Chondrocyte (in vitro differentiated cells): ENCODE measurements around the gene DNAJB6. TPM values are rescaled to one million over a fixed set of nuclear protein-coding genes. Genes with fewer than 3 reads are reported as not detected.

Experiments
- DNase-seq: peaks from one replicate; pipeline ENCODE4 v3.0.0; 2021; ENCODE audit warnings: mixed read lengths, low spot score
- H3K27ac Mint-ChIP-seq: one replicate; pipeline ENCODE4 v1.8.0; 2021; ENCODE audit warnings: mild to moderate bottlenecking, moderate library complexity, mixed read lengths; ENCODE audit not compliant: unreplicated experiment
- H3K27me3 Mint-ChIP-seq: 2 replicates; pipeline ENCODE4 v1.8.0; 2021; ENCODE audit warnings: low read depth, mixed read lengths
- H3K36me3 Mint-ChIP-seq: 2 replicates; pipeline ENCODE4 v1.8.0; 2021; ENCODE audit warnings: low read depth, mixed read lengths
- H3K4me1 Mint-ChIP-seq: 2 replicates; pipeline ENCODE4 v1.8.0; 2021; ENCODE audit warnings: low read depth, mild to moderate bottlenecking, mixed read lengths
- H3K4me3 Mint-ChIP-seq: one replicate; pipeline ENCODE4 v1.8.0; 2021; ENCODE audit warnings: mild to moderate bottlenecking, moderate library complexity, mixed read lengths; ENCODE audit not compliant: unreplicated experiment
- H3K9me3 Mint-ChIP-seq: 2 replicates; pipeline ENCODE4 v1.8.0; 2021; ENCODE audit warnings: low read depth, mixed read lengths
- total RNA-seq: library from RNA; stranded (reverse); gene quantifications from 3 replicates; pipeline ENCODE4 v1.2.1, GENCODE V29; 2021
- TF ChIP-seq, protein P1 (sequence below): fragments of 200-600 bp; sonication (generic); IDR thresholded peaks from 2 replicates; pipeline ENCODE4 v1.5.0; 2021; ENCODE audit warnings: antibody characterized with exemption, mild to moderate bottlenecking, moderate library complexity

The DNAJB6 gene
- total RNA-seq, 1 donor from 2014 or later = 108 TPM

DNA sequence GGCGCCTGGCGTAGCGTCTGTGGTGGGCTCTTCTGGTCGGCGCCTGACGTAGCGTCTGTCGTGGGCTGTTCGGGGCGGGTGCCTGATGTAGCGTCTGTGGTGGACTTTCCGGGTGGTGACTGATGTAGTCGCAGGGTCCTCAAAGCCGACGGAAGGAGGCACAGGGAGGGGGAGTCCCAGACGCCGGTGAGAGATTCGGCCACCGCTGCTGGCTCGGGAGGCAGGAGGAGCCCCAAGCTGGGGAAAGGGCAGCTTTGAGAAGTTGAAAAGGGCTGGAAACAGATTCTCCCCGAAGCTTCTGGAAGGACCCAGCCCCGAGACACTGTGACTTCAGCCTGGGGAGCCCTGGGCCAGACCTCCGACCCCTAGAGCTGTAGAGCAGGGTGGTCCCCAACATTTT is 105.7 kb downstream of the DNAJB6 start:
- Mint-ChIP-seq H3K27ac (no peak overlapping the region), H3K27me3 (peaks cover 1% of the 10 kb centered on the region), H3K9me3 (no peaks in the 10 kb centered on the region), H3K4me1 (no peaks in the 10 kb centered on the region), H3K36me3 (no peaks in the 10 kb centered on the region), H3K4me3 (no peak overlapping the region)
- DNase-seq = peak; percentile 71
- TF ChIP-seq, protein P1, sequence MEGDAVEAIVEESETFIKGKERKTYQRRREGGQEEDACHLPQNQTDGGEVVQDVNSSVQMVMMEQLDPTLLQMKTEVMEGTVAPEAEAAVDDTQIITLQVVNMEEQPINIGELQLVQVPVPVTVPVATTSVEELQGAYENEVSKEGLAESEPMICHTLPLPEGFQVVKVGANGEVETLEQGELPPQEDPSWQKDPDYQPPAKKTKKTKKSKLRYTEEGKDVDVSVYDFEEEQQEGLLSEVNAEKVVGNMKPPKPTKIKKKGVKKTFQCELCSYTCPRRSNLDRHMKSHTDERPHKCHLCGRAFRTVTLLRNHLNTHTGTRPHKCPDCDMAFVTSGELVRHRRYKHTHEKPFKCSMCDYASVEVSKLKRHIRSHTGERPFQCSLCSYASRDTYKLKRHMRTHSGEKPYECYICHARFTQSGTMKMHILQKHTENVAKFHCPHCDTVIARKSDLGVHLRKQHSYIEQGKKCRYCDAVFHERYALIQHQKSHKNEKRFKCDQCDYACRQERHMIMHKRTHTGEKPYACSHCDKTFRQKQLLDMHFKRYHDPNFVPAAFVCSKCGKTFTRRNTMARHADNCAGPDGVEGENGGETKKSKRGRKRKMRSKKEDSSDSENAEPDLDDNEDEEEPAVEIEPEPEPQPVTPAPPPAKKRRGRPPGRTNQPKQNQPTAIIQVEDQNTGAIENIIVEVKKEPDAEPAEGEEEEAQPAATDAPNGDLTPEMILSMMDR = no peak

DNA sequence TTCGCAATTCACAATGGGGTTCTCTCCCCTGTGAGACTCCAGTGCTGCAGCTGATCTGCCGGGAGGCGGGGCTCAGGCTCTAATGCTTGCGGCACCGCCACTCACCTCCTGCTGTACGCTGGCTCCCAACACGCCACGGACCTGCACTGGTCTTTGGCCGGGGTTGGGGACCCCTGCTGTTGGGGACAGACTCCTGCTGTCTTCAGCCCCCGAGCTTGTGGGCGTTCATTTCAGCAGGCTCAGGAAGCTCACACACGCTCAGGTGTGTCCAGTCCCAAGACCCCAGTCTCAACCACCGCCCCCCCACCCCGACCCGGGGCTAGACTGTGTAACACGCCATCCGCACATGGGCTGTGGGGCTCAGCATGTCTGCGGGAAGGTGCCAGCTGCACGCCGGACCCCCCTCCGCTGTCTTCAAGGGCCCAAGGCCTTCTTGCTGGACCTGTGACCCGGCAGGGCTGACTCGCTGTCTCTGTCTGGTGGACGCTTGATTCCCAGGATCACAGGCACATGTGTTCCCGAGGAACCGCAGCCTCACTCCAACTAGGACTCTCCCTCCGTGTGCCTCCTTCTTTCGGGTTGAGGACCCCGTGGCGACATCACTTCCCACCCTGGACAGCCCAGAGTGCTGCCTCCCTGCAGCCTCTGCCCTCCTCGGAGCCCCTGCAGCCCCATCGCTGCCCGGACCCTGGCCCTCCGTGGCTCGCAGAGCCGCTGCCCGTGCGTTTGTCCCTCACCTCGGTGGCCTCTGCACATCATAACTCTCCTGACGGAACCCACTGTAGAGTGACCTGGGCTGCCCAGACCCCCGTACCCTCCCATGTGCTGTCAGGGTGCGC is 106.4 kb downstream of the DNAJB6 start:
- TF ChIP-seq, protein P1 = no peak
- Mint-ChIP-seq H3K27ac (no peak overlapping the region), H3K27me3 (peaks cover 1% of the 10 kb centered on the region), H3K36me3 (no peaks in the 10 kb centered on the region), H3K4me1 (no peaks in the 10 kb centered on the region), H3K9me3 (no peaks in the 10 kb centered on the region), H3K4me3 (no peak overlapping the region)
- peak; percentile 93 for DNase-seq

DNA sequence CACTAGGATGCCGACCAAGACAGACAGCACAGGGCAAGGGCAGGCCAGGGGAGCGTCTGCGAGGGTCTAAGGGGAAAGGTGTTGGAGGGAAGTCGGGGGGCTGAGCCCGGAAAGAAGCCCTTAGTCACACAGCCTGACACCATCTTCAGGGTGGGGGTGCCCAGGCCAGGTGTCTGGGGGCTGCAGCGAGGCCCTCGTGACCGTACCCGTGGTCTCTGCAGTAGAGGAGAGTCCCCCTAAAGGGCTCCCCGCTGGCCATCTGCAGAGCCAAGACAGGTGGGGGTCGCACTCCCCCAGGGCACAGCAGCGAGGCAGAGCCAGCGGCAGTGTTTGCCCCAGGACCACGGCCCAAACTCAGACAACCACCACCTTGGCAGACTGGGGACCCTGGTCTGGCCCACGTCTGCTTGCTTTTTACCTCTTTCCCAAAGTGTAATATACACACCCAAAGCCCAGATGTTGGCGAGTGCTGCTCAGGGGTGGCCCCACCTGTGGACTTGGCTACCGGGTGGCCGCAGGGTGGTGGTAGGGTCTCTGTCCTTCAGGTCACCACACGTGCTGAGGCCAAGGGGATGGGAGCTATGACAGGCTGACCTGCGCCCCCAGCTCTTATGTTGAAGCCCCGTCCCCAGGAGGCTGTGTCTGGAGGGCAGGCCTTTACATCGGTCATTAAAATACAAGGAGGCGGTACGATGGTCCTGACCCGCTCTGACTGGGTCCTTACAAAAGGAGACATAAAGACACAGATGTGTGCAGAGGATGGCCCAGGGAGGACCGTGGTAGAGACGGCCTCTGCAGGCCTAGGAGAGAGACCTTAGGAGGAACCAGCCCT is 107.4 kb downstream of the DNAJB6 start:
- H3K4me1 Mint-ChIP-seq = no peaks in the 10 kb centered on the region
- peaks cover 1% of the 10 kb centered on the region for H3K27me3 Mint-ChIP-seq
- H3K27ac Mint-ChIP-seq = no peak overlapping the region
- DNase-seq = peak; percentile 81
- TF ChIP-seq, protein P1 = no peak
- no peaks in the 10 kb centered on the region for H3K9me3 Mint-ChIP-seq
- H3K36me3 Mint-ChIP-seq = no peaks in the 10 kb centered on the region
- no peak overlapping the region for H3K4me3 Mint-ChIP-seq

DNA sequence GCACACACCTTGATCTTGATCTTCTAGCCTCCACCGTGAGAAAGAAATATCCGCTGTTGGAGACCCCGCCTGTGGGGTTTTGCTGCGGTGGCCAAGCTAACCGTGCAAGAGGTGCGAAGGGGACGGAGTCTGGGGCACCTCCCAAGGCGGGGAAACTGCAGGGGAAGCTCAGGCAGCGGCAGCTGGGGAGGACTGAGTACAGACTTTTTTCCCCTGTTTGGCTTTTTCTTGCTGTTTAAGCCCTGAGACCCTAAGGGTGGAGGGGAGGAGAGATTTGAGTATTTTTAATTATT is 108.0 kb downstream of the DNAJB6 start:
- no peaks in the 10 kb centered on the region for H3K9me3 Mint-ChIP-seq
- TF ChIP-seq, protein P1 = no peak

DNA sequence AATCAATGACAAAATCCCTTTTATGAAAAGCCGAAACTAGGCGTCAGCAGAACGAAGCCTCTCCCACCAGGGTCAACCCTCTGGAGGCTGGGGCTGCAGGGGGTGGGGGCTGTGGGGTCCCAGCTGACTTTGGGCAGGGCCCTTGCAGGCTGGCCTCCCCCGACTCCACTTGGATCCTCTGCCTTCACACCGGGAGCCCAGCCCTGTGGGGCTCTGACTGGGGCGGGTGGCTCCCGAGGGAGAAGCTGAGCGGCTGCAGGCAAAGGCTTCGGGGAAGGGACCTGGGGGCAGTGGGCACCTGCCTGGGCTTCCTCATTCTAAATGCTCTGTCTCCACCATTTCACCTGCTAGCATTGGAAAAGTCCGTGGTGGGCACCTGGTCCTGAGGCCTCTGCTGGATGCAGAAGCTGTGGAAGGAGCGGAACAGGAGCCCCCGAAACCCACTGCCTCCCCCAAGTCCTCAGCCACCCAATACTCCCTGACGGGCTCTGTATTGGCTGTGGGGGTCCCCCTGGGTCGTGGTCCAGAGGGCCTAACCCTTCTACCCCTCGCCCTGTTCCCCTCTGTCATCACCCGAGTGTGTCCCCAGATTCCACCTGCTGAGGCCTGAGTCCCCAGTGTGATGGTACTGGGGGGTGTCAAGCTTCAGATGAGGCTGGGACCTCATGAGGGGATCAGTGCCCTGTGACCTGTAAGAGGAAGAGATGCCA is 108.6 kb downstream of the DNAJB6 start:
- H3K36me3 Mint-ChIP-seq = no peaks in the 10 kb centered on the region

More for the DNA sequence above, 108.0 kb downstream of the DNAJB6 start:
- Mint-ChIP-seq H3K27me3 (peaks cover 1% of the 10 kb centered on the region), H3K36me3 (no peaks in the 10 kb centered on the region), H3K4me3 (no peak overlapping the region), H3K27ac (no peak overlapping the region), H3K4me1 (no peaks in the 10 kb centered on the region)
- peak; percentile 57 for DNase-seq

More for the DNA sequence above, 108.6 kb downstream of the DNAJB6 start:
- Mint-ChIP-seq H3K27ac (no peak overlapping the region), H3K27me3 (peaks cover 2% of the 10 kb centered on the region), H3K4me3 (no peak overlapping the region), H3K4me1 (no peaks in the 10 kb centered on the region), H3K9me3 (no peaks in the 10 kb centered on the region)
- peak; percentile 69 for DNase-seq
- TF ChIP-seq, protein P1 = no peak
